ENCODE results near the gene HOXA1. TPM values are rescaled to one million over a fixed set of nuclear protein-coding genes. Genes with fewer than 3 reads are reported as not detected.

The HOXA1 gene
- total RNA-seq, 2 donors from 2014 or later, result 3.1 TPM; not detected in 1

DNA sequence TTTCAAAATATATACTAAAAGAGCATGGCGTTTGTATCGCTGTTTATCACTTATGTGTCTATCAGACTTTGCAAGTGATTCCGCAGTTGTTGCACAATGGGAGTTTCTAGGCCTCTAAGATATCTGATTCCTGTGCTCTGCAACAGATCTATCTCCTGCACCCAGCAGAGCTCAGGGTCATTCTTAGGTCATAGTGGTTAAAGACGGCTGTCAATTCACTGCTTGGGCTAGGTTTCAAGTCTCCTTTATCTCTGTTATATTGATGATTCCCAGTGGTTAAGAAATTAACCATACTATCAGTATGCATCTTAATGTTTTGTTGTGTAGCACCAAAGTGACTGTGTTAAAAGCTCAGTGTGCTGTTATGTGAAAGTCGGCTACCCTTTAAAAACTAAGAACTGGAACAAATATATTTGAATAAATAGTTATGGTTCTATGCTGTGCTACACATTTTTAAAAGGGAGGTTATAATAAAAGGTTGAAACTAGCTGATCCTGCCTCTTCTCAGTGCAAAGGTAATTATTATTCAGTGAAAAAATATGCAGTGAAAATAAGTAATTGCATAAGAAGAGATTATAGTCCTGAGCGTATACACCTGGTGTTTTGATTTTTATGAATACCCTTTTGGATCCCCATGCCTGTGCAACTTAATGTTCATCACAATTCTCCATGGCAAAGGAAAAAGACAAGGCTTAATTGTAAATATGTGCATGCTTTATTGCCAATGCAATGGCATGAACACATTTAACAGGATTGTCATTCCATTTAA lies 24.0 kb downstream of the HOXA1 start:
- no peak for TF ChIP-seq CTCF (IDR thresholded peaks at IDR 0.05)

GRCh38 chr7:27068259-27068658 lies 27.5 kb downstream of the HOXA1 start:
- TF ChIP-seq CTCF (IDR thresholded peaks at IDR 0.05), result no peak
- Histone ChIP-seq H3K27ac (no peak overlapping the region), H3K9me3 (no peaks in the 10 kb centered on the region), H3K27me3 (replicated peaks; ENCODE audit: insufficient read depth) (no peaks in the 10 kb centered on the region), H3K36me3 (no peaks in the 10 kb centered on the region), H3K4me3 (no peak overlapping the region), H3K4me1 (ENCODE audit: control insufficient read depth in 1 of 2, low read depth in 2 of 2) (peaks cover 0 to 8% of the 10 kb centered on the region in 2 donors)
- DNase-seq (ENCODE audit: low spot score) (no peak), ATAC-seq (ENCODE audit: insufficient number of reproducible peaks, low FRiP score, low read depth) (no peak)

More for the DNA sequence above, 24.0 kb downstream of the HOXA1 start:
- H3K9me3 ChIP-seq, result no peaks in the 10 kb centered on the region
- no peak for DNase-seq (ENCODE audit: low spot score)
- H3K27ac ChIP-seq, result no peak overlapping the region
- H3K4me1 ChIP-seq (ENCODE audit: control insufficient read depth in 1 of 2, low read depth in 2 of 2), result no peaks in the 10 kb centered on the region
- no peaks in the 10 kb centered on the region for H3K27me3 ChIP-seq (replicated peaks; ENCODE audit: insufficient read depth)
- H3K4me3 ChIP-seq, result no peak overlapping the region
- no peak for ATAC-seq (ENCODE audit: insufficient number of reproducible peaks, low FRiP score, low read depth)
- no peaks in the 10 kb centered on the region for H3K36me3 ChIP-seq

GRCh38 chr7:27066148-27066547 lies 29.7 kb downstream of the HOXA1 start:
- no peak for TF ChIP-seq CTCF (IDR thresholded peaks at IDR 0.05)
- no peak overlapping the region for H3K27ac ChIP-seq
- H3K4me3 ChIP-seq, result no peak overlapping the region
- H3K9me3 ChIP-seq, result no peaks in the 10 kb centered on the region
- H3K27me3 ChIP-seq (replicated peaks; ENCODE audit: insufficient read depth), result no peaks in the 10 kb centered on the region
- no peak for ATAC-seq (ENCODE audit: insufficient number of reproducible peaks, low FRiP score, low read depth)
- no peak for DNase-seq (ENCODE audit: low spot score)
- no peaks in the 10 kb centered on the region for H3K36me3 ChIP-seq
- peaks cover 0 to 8% of the 10 kb centered on the region in 2 donors for H3K4me1 ChIP-seq (ENCODE audit: control insufficient read depth in 1 of 2, low read depth in 2 of 2)

GRCh38 chr7:27065709-27066108 lies 30.1 kb downstream of the HOXA1 start:
- no peak overlapping the region for H3K27ac ChIP-seq
- H3K9me3 ChIP-seq, result no peaks in the 10 kb centered on the region
- H3K4me1 ChIP-seq (ENCODE audit: control insufficient read depth in 1 of 2, low read depth in 2 of 2), result peaks cover 0 to 8% of the 10 kb centered on the region in 2 donors
- no peak for TF ChIP-seq CTCF (IDR thresholded peaks at IDR 0.05)
- no peak overlapping the region for H3K4me3 ChIP-seq
- no peaks in the 10 kb centered on the region for H3K36me3 ChIP-seq
- DNase-seq (ENCODE audit: low spot score) (no peak), ATAC-seq (ENCODE audit: insufficient number of reproducible peaks, low FRiP score, low read depth) (no peak)
- H3K27me3 ChIP-seq (replicated peaks; ENCODE audit: insufficient read depth), result no peaks in the 10 kb centered on the region

GRCh38 chr7:27064661-27065060 lies 31.1 kb downstream of the HOXA1 start:
- TF ChIP-seq CTCF (IDR thresholded peaks at IDR 0.05), result no peak
- H3K4me1 ChIP-seq (ENCODE audit: control insufficient read depth in 1 of 2, low read depth in 2 of 2), result peaks cover 0 to 8% of the 10 kb centered on the region in 2 donors
- no peaks in the 10 kb centered on the region for H3K9me3 ChIP-seq
- no peak overlapping the region for H3K4me3 ChIP-seq
- no peaks in the 10 kb centered on the region for H3K27me3 ChIP-seq (replicated peaks; ENCODE audit: insufficient read depth)
- H3K27ac ChIP-seq, result no peak overlapping the region
- H3K36me3 ChIP-seq, result no peaks in the 10 kb centered on the region
- DNase-seq (ENCODE audit: low spot score), result no peak
- no peak for ATAC-seq (ENCODE audit: insufficient number of reproducible peaks, low FRiP score, low read depth)
